Measurements from ENCODE around the gene PPARG. TPM values are rescaled to one million over a fixed set of nuclear protein-coding genes. Genes with fewer than 3 reads are reported as not detected.
"Not testable (repeated sequence)": the region's sequence is repeated elsewhere in the genome, so short reads cannot be mapped to it uniquely, and the experiment has no call there.

PPARG gene
- total and polyA plus RNA-seq, 4 donors, result 8.3 to 41.4 (median 26.2) TPM

DNA sequence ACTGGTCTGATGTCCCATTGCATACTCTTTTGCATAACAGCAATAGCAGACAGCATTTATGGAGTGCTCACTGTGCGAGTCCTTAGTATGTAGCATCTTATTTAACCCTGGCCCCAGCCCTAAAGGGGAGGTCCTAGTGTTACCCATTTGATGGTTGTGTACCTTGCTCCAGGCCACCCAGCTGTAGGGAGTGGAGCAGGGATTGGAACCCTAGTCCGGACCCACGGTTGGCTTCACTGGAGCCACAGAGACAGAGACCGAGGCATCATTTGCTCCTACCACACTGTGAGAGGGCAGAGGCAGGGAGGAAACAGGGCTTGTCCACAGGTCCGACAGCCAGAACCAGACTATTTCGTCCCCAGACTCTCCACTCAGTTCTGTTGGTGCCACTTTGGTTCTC lies 179.4 kb downstream of the PPARG start:
- H3K27me3 ChIP-seq (ENCODE audit: control insufficient read depth in 3 of 3, insufficient read depth in 3 of 3, low read length in 2 of 3), result no peaks in the 10 kb centered on the region
- no peaks in the 10 kb centered on the region for H3K36me3 ChIP-seq (ENCODE audit: control insufficient read depth in 4 of 4, insufficient read depth in 4 of 4, low read length in 4 of 4)
- TF ChIP-seq, protein P1, sequence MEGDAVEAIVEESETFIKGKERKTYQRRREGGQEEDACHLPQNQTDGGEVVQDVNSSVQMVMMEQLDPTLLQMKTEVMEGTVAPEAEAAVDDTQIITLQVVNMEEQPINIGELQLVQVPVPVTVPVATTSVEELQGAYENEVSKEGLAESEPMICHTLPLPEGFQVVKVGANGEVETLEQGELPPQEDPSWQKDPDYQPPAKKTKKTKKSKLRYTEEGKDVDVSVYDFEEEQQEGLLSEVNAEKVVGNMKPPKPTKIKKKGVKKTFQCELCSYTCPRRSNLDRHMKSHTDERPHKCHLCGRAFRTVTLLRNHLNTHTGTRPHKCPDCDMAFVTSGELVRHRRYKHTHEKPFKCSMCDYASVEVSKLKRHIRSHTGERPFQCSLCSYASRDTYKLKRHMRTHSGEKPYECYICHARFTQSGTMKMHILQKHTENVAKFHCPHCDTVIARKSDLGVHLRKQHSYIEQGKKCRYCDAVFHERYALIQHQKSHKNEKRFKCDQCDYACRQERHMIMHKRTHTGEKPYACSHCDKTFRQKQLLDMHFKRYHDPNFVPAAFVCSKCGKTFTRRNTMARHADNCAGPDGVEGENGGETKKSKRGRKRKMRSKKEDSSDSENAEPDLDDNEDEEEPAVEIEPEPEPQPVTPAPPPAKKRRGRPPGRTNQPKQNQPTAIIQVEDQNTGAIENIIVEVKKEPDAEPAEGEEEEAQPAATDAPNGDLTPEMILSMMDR (IDR thresholded peaks at IDR 0.05; ENCODE audit: control extremely low read depth, extremely low read depth), result no peak
- 97 to 100% methylated on average over 6 of the region's 6 CpGs for WGBS, 2 donors
- H3K9me3 ChIP-seq (ENCODE audit: control insufficient read depth in 4 of 4, insufficient read depth in 3 of 4, low read length in 3 of 4), result no peaks in the 10 kb centered on the region
- H3K9ac ChIP-seq (ENCODE audit: insufficient read depth in 1 of 2, low read length in 2 of 2), result no peak overlapping the region
- no peak overlapping the region for H3K27ac ChIP-seq (ENCODE audit: low read depth in 1 of 2, low read length in 1 of 2)
- DNase-seq (no peak), ATAC-seq (ENCODE audit: insufficient read depth, low FRiP score) (no peak)
- peaks cover 0 to 5% (median 0%) of the 10 kb centered on the region in 5 donors for H3K4me1 ChIP-seq (ENCODE audit: control insufficient read depth in 5 of 5, insufficient read depth in 5 of 5, low read length in 5 of 5)
- H3K4me3 ChIP-seq, result no peak overlapping the region

DNA sequence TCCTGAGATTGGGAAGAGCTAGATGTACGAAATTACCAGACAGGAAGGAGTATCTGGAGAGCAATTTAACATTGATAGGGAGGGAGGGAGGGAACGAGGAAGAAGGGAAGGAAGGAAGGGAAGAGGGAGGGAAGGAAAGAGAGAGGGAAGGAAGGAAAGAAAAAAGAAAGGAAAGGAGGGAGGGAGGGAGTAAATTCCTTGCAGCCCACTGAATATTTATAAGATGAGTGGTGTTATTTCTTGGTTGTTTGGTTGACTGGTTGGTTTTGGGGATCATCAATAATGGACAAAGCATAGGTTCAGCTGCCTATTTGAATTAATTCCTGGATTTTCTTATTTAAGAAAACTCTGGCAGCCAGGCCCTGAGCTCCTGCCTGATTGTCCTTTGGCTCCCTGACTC lies 179.9 kb downstream of the PPARG start:
- TF ChIP-seq, protein P1 (IDR thresholded peaks at IDR 0.05; ENCODE audit: control extremely low read depth, extremely low read depth), result no peak
- H3K36me3 ChIP-seq (ENCODE audit: control insufficient read depth in 4 of 4, insufficient read depth in 4 of 4, low read length in 4 of 4), result no peaks in the 10 kb centered on the region
- ATAC-seq (ENCODE audit: insufficient read depth, low FRiP score), result no peak

GRCh38 chr3:12469222-12469621 lies 180.4 kb downstream of the PPARG start:
- H3K27me3 ChIP-seq (ENCODE audit: control insufficient read depth in 3 of 3, insufficient read depth in 3 of 3, low read length in 2 of 3); H3K27ac ChIP-seq (ENCODE audit: low read depth in 1 of 2, low read length in 1 of 2); H3K4me1 ChIP-seq (ENCODE audit: control insufficient read depth in 5 of 5, insufficient read depth in 5 of 5, low read length in 5 of 5); H3K9ac ChIP-seq (ENCODE audit: insufficient read depth in 1 of 2, low read length in 2 of 2); H3K36me3 ChIP-seq (ENCODE audit: control insufficient read depth in 4 of 4, insufficient read depth in 4 of 4, low read length in 4 of 4); ATAC-seq (ENCODE audit: insufficient read depth, low FRiP score); H3K4me3 ChIP-seq; DNase-seq; H3K9me3 ChIP-seq (ENCODE audit: control insufficient read depth in 4 of 4, insufficient read depth in 3 of 4, low read length in 3 of 4): not testable (repeated sequence)
- WGBS, 2 donors, result 69 to 85% methylated on average over 7 of the region's 7 CpGs

More for the DNA sequence above, 179.9 kb downstream of the PPARG start:
- Histone ChIP-seq H3K4me1 (ENCODE audit: control insufficient read depth in 5 of 5, insufficient read depth in 5 of 5, low read length in 5 of 5) (peaks cover 0 to 5% (median 0%) of the 10 kb centered on the region in 5 donors), H3K4me3 (no peak overlapping the region), H3K9me3 (ENCODE audit: control insufficient read depth in 4 of 4, insufficient read depth in 3 of 4, low read length in 3 of 4) (no peaks in the 10 kb centered on the region), H3K27ac (ENCODE audit: low read depth in 1 of 2, low read length in 1 of 2) (no peak overlapping the region), H3K27me3 (ENCODE audit: control insufficient read depth in 3 of 3, insufficient read depth in 3 of 3, low read length in 2 of 3) (no peaks in the 10 kb centered on the region), H3K9ac (ENCODE audit: insufficient read depth in 1 of 2, low read length in 2 of 2) (no peak overlapping the region)
- WGBS, 2 donors, result 46 to 55% methylated on average over 2 of the region's 2 CpGs
- no peak for DNase-seq

DNA sequence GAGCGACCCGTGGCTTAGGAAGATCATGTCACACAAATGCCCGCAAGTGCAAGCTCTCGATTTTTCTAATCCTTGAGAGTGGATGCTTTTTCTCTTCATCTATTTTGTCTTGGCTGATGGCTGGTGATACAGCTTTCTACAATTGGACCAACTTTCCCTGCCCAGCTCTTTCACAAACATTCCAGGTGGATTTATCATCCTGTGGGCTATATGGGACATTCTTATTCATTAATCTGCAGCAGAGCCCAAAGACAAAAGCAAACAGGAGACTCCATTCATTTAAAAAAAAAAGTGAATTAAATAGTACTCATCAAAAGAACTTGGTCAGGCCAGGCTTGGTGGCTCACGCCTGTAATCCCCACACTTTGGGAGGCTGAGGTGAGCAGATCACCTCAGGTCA lies 181.2 kb downstream of the PPARG start:
- no peak overlapping the region for H3K4me3 ChIP-seq
- peaks cover 0 to 5% (median 0%) of the 10 kb centered on the region in 5 donors for H3K4me1 ChIP-seq (ENCODE audit: control insufficient read depth in 5 of 5, insufficient read depth in 5 of 5, low read length in 5 of 5)
- H3K27ac ChIP-seq (ENCODE audit: low read depth in 1 of 2, low read length in 1 of 2), result no peak overlapping the region
- no peaks in the 10 kb centered on the region for H3K36me3 ChIP-seq (ENCODE audit: control insufficient read depth in 4 of 4, insufficient read depth in 4 of 4, low read length in 4 of 4)
- no peaks in the 10 kb centered on the region for H3K9me3 ChIP-seq (ENCODE audit: control insufficient read depth in 4 of 4, insufficient read depth in 3 of 4, low read length in 3 of 4)
- DNase-seq, result no peak
- 88 to 99% methylated on average over 5 of the region's 5 CpGs for WGBS, 2 donors
- no peak overlapping the region for H3K9ac ChIP-seq (ENCODE audit: insufficient read depth in 1 of 2, low read length in 2 of 2)
- TF ChIP-seq, protein P1 (IDR thresholded peaks at IDR 0.05; ENCODE audit: control extremely low read depth, extremely low read depth), result no peak
- H3K27me3 ChIP-seq (ENCODE audit: control insufficient read depth in 3 of 3, insufficient read depth in 3 of 3, low read length in 2 of 3), result no peaks in the 10 kb centered on the region
- ATAC-seq (ENCODE audit: insufficient read depth, low FRiP score), result no peak

All from lung (tissue), 12 donors.